NCI-H1105 treated with DMSO at 0.1 percent for 48 hours (cell line): ENCODE results near the gene CASP10.
"Not testable (repeated sequence)": the region's sequence is repeated elsewhere in the genome, so short reads cannot be mapped to it uniquely, and the experiment has no call there.

Experiments used
- DNase-seq: peaks from one replicate; lab custom pipeline; 2025; lab: John Stamatoyannopoulos, UW

The CASP10 gene

DNA sequence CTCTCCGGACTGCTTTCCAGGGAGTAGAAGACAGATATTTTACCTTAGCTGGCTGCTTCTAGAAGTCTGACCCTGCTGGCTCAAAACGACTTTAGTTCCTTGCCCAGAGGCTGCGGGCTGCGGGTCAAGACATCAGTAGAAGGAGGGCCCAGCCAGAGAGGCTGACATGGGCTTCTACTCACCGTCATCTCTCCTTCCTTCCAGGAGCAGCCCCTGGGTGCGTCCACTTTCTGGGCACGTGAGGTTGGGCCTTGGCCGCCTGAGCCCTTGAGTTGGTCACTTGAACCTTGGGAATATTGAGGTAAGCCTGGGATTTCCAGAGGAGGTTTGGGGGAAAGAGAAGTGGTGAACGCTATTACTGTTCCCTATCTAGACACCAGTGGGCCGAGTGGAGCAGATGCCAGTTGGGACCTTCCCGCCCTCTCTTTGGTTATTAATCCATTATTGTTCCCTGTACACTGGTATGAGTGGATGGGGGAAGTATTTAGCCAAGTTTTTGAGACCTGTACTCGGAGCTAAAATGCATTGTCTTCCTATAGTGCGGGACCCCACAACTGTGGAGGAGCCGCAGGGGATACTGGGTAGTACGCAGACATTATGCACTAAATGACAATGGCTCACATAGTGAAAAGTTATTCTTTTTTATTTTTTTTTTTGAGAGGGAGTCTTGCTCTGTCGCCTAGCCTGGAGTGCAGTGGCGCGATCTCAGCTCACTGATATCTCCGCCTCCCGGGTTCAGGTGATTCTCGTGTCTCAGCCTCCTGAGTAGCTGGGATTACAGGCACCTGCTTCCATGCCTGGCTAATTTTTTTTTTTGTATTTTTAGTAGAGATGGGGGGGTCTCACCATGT is 51.1 kb downstream of the CASP10 start:
- DNase-seq = no peak

DNA sequence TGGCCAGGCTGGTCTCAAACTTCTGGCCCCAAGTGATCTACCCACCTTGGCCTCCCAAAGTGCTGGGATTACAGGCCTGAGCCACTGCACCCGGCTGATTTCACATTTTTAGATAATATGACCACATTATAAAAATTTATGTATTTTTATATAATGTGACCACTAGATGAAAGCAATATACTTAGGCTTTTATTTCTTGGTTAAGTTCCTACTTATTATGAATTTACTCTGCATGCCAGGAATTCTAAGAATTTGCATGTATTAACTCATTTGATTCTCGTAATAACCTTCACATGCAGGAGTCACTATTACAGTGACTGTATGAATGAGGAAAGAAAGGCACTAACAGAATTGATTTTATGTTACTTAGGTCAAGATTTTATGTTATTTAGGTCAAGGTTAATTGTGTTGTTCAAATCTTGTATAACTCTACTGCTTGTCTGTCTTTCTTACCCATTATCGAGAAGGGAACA is 51.8 kb downstream of the CASP10 start:
- no peak for DNase-seq

DNA sequence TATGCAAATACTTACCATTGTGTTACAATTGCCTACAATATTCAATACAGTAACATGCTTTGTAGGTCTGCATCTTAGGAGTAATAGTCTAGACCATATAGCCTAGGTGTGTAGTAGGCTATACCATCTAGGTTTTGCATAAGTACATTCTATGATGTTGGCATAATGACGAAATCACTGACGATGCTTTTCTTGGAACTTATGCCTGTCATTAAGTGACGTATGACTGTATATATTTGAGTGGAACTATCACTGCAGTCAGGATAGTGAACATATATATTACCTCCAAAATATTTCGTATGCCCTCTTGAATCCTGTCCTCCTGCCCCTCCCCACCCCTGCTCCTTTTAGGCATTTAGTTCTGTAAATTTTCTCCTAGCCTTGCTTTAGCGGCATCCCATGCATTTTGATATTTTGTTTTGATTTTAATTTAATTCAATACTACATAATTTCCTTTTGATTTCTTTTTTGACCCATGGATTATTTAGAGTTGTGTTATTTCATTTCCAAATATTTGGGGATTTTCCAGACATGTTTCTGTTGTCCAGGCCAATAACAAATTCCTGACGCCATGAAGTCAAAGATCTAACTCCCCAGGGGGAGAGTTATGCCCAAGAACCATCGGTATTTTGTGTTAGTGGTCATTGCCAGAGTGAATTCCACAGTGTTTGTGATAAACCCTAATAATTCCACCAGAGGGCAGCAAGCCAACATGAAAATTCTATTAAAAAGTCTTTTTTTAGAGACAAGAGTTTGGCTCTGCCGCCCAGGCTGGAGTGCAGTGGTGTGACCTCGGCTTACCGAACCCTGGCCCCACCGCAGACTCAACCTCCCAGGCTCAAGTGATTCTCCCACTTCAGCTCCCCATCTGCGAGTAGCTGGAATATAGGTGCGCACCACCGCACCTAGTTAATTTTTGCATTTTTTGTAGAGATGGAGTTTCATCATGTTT is 53.2 kb downstream of the CASP10 start:
- no peak for DNase-seq

DNA sequence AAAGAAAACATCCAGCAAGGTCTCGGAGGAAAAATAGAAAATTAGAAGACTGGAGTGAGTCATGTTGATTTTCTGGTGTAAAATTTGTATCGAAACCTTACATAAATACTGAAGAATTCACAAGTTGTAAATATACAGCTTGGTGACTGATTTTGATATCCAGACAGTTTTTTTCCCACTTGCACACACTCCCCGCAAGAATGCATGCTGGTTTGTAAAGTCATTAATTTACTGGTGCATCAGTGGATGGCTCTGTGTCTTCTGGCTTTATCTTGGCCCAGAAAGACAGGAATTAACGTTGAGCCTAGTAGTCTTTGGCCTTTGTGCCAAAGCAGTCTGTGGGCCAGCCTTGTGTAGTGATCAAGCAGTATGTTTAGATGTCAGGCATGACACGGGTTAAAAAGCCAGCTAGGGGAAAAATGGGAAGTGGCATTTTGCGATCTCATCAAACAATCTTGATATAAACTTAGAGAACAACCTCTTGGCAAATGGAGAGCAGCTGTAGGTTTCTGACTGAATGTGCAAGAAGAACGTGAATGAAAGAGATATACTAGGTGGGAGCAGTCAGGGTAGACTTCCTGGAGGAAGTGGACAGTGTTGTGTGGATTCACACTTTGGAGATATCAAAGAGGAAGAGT is 54.7 kb downstream of the CASP10 start:
- DNase-seq = no peak

DNA sequence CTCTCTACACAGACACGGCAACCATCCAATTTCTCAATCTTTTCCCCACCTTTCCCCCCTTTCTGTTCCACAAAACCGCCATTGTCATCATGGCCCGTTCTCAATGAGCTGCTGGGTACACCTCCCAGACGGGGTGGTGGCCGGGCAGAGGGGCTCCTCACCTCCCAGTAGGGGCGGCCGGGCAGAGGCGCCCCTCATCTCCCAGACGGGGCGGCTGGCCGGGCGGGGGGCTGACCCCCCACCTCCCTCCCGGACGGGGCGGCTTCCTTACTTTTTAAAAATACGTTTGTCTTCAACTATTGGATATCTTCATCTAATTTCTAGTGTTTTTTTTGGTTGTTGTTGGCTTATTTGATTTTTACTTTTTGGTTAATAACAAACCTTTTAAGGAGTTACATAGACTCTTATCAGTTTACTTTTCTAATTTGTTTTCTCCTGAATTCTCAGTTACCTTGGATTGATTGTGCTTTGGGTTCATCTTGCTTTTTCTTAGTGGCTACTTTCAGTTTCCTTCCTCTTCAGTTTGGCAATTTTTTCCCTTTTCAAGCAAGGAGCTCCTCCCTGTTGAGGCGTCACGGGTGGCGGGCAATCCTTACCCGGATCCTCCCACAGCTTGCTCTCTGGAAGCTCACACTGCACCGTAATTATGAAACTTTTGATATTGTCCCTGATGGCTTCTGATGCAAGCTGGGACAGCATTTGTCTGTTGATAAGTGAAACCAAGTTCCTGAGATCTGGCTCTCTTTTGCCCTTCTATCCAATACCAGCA is 56.4 kb downstream of the CASP10 start:
- not testable (repeated sequence) for DNase-seq

DNA sequence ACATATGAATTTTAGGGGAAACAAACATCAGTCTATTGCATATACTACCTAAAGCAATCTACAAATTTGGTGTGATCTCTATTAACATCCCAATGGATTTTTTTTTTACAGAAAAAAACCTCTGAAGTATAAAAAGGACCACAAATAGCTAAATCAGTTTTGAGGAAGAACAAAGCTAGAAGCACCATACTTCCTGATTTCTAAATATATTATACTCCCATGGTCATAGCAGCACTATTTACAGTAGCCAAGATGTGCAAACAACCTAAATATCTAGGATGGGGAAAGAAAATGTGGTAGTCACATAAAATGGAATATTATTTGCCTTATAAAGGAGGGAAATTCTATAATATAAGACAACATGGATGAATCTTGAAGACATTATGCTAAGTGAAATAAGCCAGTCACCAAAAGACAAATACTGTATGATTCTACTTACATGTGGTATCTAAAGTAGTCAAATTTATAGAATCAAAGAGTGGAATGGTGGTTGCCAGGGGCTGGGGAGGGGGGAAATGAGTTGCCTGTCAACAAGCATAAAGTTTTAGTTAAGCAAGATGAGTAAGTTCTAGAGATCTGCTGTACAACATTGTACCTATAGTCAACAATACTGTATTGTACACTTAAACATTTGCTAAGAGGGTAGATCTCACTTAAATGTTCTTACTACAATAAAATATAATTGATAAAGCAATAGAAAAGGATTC is 59.8 kb downstream of the CASP10 start:
- DNase-seq = no peak

DNA sequence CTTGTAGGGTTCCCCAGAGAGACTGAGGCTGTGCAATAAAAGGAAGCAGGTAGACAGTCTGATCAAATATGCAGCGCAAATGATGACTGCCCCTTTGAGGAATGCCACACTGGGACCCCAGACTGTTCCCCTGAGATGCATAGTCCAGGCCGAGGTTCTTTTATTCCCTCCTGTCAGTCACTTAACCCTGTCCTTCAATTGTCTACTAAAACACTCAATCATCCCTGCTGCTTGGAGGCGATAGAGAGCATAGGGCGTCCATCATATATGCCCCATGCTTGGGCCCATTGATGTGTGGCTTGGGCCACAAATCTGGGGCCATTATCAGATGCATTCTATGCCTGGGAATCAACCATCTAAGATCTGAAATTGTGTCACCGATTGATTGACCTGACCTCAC is 61.9 kb downstream of the CASP10 start:
- DNase-seq = no peak

DNA sequence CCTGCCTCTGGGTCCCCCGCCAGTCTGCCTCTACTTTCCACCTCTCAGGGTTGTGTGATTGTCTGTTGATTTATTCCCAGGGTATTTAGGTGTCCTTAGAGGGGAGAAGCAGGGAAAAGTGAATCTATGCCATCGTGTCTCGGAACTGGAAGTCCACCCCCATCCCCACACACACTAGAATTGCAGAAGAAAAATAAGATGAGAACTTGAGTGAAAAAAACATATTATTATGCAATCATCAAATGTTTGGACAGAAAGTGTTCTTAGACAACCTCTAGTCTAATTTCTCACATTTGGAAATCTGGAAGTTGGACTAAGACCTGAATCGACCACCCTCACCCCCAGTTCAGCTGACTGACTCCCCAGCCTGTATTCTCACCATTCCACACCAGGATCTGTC is 63.3 kb downstream of the CASP10 start:
- no peak for DNase-seq

DNA sequence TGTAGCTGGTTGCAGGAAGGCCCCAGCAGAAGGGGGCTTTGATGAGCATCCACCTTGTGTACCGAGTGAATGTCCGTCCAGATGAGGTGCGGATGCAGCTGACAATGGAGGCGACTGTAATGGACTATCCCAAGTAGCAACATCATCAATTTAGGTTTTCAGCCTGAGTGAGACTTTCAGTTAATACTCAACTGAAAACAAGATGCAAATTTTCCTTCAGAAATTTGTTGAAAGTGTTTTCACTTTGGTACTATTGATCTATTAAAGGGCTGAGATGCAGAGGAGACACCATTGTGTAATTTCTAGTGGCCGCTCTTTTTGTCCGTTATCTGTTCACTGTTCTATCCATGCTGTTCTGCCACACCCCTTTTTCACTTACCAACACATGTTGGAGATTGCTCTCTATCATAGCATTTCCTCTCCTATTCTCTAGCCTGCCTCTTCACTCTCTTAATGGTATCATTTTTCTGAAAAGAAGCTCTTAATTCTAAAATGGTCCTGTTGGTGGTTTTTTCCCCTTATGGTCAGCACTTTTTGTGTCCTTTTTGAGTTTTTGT is 65.4 kb downstream of the CASP10 start:
- no peak for DNase-seq

DNA sequence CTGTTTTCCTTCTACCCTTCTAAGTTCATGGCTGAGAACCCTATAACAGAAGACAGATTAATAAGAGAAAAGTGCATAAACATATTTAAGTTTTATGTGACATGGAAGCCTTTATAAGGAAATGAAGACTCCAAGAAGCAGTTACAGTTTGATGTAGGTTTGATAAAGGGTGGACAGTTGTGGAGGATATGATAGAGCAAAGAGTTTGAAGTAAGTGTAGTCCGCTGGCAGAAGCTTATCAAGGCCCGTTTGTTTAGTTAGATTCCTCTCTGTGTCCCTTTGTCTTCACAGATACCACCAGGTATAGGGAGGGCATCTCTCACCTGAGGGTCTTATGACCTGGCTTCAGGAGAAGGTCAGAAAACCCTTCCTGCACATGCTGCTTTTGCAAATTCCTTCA is 66.9 kb downstream of the CASP10 start:
- DNase-seq = no peak

DNA sequence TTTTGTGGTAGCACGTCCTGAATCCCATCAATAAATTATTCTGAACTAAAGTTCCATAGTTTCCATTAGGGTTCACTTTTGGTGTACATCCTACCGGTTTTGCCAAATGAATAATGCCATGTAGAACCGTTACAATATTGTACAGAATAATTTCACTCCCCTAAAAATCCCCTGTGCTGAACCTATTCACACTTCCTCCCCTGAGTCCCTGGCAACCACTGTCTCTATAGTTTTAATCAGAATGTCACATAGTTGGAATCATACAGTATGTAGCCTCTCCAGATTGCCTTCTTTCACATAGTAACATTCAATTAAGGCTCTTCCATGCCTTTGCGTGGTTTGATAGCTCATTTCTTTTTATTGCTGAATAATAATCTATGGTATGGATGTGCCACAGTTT is 67.8 kb downstream of the CASP10 start:
- DNase-seq = no peak

DNA sequence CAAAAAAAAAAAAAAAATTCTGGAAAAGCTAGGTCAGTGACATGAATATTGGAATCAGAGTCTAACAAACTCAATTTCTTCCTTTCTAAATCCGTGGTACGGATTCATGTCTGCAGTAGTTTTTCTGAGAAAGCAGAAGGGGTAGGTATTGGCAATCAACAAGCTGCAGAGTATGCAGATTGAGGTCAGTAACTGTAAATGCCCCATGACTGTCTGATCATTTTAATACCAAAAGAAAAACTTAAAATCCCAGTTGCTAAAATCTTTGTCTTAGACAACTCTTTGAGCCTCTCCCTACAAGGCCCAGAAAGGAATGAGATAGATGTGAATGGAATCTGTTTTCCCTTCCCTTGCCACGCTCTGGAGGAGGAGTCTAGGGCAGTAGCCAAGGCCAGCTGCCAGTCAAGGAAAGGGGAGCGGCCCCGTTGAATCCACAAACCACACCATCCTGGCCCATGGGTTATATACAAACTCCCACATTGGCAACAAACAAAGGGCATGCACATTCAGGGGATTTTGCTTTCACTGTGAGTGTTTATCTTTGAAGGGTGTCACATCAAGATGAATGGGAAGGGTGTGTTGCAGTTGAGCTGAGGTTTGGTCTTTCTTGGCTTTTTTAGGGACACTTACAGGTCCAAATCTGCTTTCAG is 71.3 kb downstream of the CASP10 start:
- no peak for DNase-seq

DNA sequence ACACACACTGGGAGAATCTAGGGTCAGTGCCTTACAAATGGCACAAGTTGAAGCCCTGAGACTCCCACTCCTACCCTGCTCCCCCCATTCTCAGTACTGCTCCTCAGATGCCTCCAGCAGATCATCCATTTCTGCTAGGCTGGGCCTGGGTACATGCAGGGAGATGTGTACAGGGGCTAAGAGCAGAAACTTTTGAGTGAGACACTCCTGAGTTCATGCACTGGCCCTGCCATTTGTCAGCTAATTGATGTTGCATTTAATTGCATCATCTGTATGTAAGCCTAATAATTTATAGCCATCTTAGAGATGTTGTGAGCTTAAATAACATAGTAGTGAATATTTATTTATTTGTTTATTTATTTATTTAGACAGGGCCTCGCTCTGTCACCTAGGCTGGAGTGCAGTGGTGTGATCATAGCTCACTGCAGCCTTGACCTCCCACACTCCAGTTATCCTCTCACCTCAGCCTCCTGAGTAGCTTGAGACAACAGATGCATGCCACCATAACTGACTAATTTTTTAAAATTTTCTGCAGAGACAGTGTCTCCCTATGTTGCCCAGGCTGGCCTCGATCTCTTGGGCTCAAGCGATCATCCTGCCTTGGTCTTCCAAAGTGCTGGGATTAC is 72.6 kb downstream of the CASP10 start:
- no peak for DNase-seq

DNA sequence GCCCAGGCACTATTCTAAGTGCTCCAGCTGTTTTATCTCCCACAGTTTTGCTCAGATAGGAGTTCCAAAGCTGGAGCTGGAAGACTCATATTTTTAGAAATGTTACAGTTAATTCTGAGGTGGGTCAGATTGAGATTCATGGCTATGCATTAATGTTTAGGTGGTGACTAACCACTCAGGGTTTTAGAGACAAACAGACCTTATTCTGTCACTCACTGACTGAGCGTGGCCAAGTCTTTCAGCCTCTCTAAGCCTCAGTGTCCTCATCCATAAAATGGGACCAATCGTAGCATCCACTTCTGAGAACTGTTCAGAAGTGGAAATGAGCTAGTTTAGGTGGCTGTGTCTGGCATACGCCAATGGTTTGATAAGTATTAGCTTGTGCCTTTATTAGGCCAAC is 73.1 kb downstream of the CASP10 start:
- DNase-seq = no peak

DNA sequence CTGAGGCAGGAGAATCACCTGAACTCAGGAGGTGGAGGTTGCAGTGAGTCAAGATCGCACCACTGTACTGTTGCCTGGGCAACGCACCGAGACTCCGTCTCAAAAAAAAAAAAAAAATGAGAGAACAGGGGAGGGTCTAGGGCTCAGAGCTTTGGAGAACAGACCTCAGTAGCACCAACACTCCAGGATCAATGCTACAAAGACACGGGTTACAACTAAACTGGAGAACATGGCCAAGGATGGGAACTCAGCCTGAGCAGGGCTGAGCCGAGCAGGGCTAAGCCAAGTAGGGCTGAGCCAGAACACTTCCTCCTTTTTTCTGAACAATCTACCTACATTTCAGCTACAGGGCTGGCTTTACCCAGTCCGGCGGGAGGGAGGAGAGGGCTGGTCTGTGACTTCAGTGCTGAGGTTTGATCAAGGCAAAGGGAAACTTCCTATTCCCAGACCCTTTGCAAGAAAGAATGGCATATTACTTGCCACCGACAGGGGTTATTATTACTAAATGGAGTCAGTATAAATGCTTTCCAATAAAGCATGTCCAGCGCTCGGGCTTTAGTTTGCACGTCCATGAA is 74.5 kb downstream of the CASP10 start:
- DNase-seq = no peak

DNA sequence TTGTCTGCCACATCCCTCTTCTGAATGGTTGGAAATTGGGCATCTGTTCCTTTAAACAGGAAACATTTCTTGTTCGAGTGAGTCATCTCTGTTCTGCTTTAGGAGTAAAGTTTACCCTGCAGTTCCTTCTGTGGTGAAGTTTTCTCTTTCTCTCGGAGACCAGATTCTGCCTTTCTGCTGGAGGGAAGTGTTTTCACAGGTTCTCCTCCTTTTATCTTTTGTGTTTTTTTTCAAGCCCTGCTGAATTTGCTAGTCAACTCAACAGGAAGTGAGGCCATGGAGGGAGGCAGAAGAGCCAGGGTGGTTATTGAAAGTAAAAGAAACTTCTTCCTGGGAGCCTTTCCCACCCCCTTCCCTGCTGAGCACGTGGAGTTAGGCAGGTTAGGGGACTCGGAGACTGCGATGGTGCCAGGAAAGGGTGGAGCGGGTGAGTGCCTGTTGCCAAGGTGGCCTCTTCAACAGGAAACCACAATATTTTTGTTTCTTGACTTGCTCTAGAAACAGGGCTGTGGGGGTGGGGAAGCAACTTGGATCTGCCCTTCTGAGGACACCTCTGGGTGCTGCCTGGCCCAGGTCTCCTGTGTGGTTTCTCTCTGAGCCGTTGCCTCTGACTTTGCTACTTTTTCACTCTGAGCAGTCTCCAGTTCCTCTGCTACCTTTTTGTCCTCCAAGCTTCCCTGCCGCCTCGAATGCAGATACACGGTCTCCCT is 75.2 kb downstream of the CASP10 start:
- DNase-seq = no peak

DNA sequence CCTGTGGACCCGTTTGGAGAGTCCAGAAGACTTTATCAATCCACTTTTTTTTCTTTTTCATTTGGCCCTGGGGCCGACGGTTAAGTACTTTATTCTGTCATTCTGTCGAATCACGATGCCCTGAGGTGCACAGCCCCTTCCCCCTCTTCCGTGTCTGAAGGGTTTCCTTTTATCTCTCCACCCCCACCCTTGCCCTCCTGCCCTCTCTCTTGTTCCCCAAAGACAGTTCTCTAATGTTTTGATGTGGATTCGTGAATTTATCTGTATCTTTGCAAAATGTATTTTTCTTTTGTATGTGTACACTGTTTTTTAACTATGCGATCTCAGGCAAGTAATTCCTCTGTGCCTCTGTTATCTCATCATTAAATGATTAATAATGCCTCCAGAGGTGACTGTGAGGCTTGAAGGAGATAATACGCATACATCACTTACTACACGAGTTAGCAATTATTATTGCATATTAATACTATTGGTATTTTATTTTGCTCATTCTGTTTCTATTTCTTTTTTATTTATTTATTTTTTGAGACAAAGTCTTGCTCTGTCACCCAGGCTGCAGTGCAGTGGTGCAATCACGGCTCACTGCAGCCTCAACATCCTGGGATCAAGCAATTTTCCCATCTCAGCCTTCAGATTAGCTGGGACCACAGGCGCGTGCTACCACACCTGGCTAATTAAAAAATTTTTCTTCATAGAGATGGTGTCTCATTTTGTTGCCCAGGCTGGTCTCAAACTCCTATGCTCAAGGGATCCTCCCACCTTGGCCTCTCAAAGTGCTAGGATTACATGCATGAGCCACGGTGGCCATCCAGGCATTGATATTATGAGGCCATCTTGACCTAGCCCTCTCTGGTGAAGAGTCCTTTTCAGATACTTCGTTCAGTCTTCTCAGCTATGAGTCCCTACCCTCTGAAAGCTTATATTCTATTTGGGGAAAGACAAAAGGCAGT is 76.0 kb downstream of the CASP10 start:
- no peak for DNase-seq
